Measurements from ENCODE around the gene IFNE. TPM values are rescaled to one million over a fixed set of nuclear protein-coding genes. Genes with fewer than 3 reads are reported as not detected.
A peak's percentile ranks its signal among the peaks of the same experiment; 100 is the strongest.

The IFNE gene
- total RNA-seq, 1 experiment from 2014 or later = 0.96 TPM

- no peak for TF ChIP-seq TCF7L2 (IDR thresholded peaks at IDR 0.05; ENCODE audit: borderline replicate concordance, extremely low read depth, insufficient read depth, insufficient read length)
- no peak for TF ChIP-seq ATF3 (IDR thresholded peaks at IDR 0.05)
- no peak for TF ChIP-seq JUND (IDR thresholded peaks at IDR 0.05)
Observed at GRCh38 chr9:21505425-21506179, 23.5 kb upstream of the IFNE start (continued).

GRCh38 chr9:21504894-21505293 lies 22.8 kb upstream of the IFNE start:
- peak overlapping the region; percentile 32; the same call in 1 of the 2 replicates for H3K27ac ChIP-seq (ENCODE audit: low read depth, low read length)
- RAD21 ChIA-PET (ENCODE audit: low non-redundant PET in 1 of 2, low total read pairs in 2 of 2, uncharacterized antibody in 2 of 2, unreplicated experiment in 2 of 2) = no interaction called here
- CTCF ChIA-PET = interaction anchor here (0.7 to 1.8 kb wide), 4 partner anchors 39 to 310 kb away, joined by 3 to 7 read pairs (median 5); no protein-coding TSS in a partner anchor
- H3K9me3 ChIP-seq (ENCODE audit: control insufficient read depth in 1 of 2, insufficient read depth in 1 of 2, low read depth in 1 of 2, low read length in 2 of 2) = no peaks in the 10 kb centered on the region
- BruUV-seq (replicated peaks) = no TSS peak
- peaks cover 28 to 52% of the 10 kb centered on the region in 2 experiments for H3K4me1 ChIP-seq (ENCODE audit: control insufficient read depth in 1 of 2, insufficient read depth in 2 of 2, low read length in 2 of 2)
- H3K4me3 ChIP-seq (replicated peaks in 1 of 2; ENCODE audit: low read depth in 1 of 2, low read length in 2 of 2) = no peak overlapping the region
- H2AFZ ChIP-seq (ENCODE audit: low read depth, low read length, poor library complexity, severe bottlenecking) = no peak overlapping the region
- no peaks in the 10 kb centered on the region for H3K36me3 ChIP-seq (ENCODE audit: control insufficient read depth in 1 of 2, insufficient read depth in 2 of 2, low read length in 2 of 2)
- H3K4me2 ChIP-seq (ENCODE audit: low read length) = peak overlapping the region; percentile 30
- TF ChIP-seq MAX (IDR thresholded peaks at IDR 0.05) = 0 out of 2 replicates have a peak, but pooled peaks have one; percentile 15
- no peak for TF ChIP-seq FOSL1 (IDR thresholded peaks at IDR 0.05; ENCODE audit: low read depth)
- no peak for TF ChIP-seq REST (IDR thresholded peaks at IDR 0.05; ENCODE audit: low read depth)
- TF ChIP-seq SRF (IDR thresholded peaks at IDR 0.05; ENCODE audit: low read depth) = no peak
- TF ChIP-seq EZH2 (IDR thresholded peaks at IDR 0.05) = no peak
- TF ChIP-seq EGR1 (IDR thresholded peaks at IDR 0.05; ENCODE audit: low read depth) = no peak
- TF ChIP-seq ZFX (IDR thresholded peaks at IDR 0.05) = no peak
- TF ChIP-seq SIN3A (IDR thresholded peaks at IDR 0.05; ENCODE audit: low read depth) = 0 out of 2 replicates have a peak, but pooled peaks have one; percentile 25
- no peak for TF ChIP-seq TCF7L2 (IDR thresholded peaks at IDR 0.05; ENCODE audit: borderline replicate concordance, extremely low read depth, insufficient read depth, insufficient read length)
- H3K79me2 ChIP-seq (ENCODE audit: insufficient read depth, low read length) = no peaks in the 10 kb centered on the region
- peaks cover 2% of the 10 kb centered on the region; the same call in 1 of the 2 replicates for H4K20me1 ChIP-seq (ENCODE audit: insufficient read depth)
- POLR2A ChIA-PET = no interaction called here
- H3K9me2 ChIP-seq (ENCODE audit: insufficient read depth) = no peaks in the 10 kb centered on the region
- no peaks in the 10 kb centered on the region for H3K27me3 ChIP-seq (ENCODE audit: insufficient read depth, low read length)
- ATAC-seq (no peak), DNase-seq (ENCODE audit: low read depth, low spot score) (no peak)
- intact Hi-C loops (cut with micrococcal nuclease) = loop anchor here (1.0 to 5.0 kb wide), 3 partner anchors 178 to 270 kb away; no protein-coding TSS in a partner anchor
- no peak overlapping the region for H3K9ac ChIP-seq (ENCODE audit: low read length)

Data from HCT116 (cell line).